ENCODE results near the gene CFAP100.

- TF ChIP-seq POLR2A (IDR thresholded peaks at IDR 0.05), result no peak
- TF ChIP-seq CTCF (IDR thresholded peaks at IDR 0.05), result no peak
Observed at GRCh38 chr3:126372413-126373145, 22.1 kb upstream of the CFAP100 start.

Data from thyroid gland (tissue), 4 donors.